Mesendoderm (in vitro differentiated cells): ENCODE data around the gene RAG2.
"Not testable (repeated sequence)": the region's sequence is repeated elsewhere in the genome, so short reads cannot be mapped to it uniquely, and the experiment has no call there.

Experiments
- DNase-seq: peaks from one replicate; pipeline ENCODE4 v3.0.0; 2013
- H2AK5ac ChIP-seq: 2 replicates; pipeline ENCODE4 v1.6.1; 2013; ENCODE audit warnings: low read length, inconsistent platforms
- H2BK120ac ChIP-seq: 2 replicates; pipeline ENCODE4 v1.6.1; 2013; ENCODE audit warnings: low read depth, mild to moderate bottlenecking, low read length, moderate library complexity, mixed read lengths
- H2BK15ac ChIP-seq: replicated peaks from 2 replicates; pipeline ENCODE4 v1.6.1; 2013; ENCODE audit warnings: low read depth, mild to moderate bottlenecking, moderate library complexity
- H2BK5ac ChIP-seq: 2 replicates; pipeline ENCODE4 v1.6.1; 2013; ENCODE audit warnings: low read length, inconsistent platforms
- H3K18ac ChIP-seq: 2 replicates; pipeline ENCODE4 v1.6.1; 2013; ENCODE audit warnings: mild to moderate bottlenecking, low read length, mixed read lengths
- H3K23ac ChIP-seq: one replicate; pipeline ENCODE4 v1.6.1; 2013; ENCODE audit warnings: low read length
- H3K27ac ChIP-seq: 2 replicates; pipeline ENCODE4 v1.5.1; 2013; ENCODE audit warnings: low read depth, mild to moderate bottlenecking, inconsistent platforms, low read length, moderate library complexity
- H3K27me3 ChIP-seq: 2 replicates; pipeline ENCODE4 v1.6.1; 2013; ENCODE audit warnings: low read length, control low read depth, mild to moderate bottlenecking, inconsistent platforms; ENCODE audit not compliant: insufficient read depth, poor library complexity
- H3K36me3 ChIP-seq: 2 replicates; pipeline ENCODE4 v1.6.1; 2013; ENCODE audit warnings: low read length, inconsistent platforms; ENCODE audit not compliant: control insufficient read depth, insufficient read depth
- H3K4ac ChIP-seq: one replicate; pipeline ENCODE4 v1.6.1; 2013; ENCODE audit warnings: low read depth, mild to moderate bottlenecking, low read length, moderate library complexity
- H3K4me1 ChIP-seq: 2 replicates; pipeline ENCODE4 v1.6.1; 2013; ENCODE audit warnings: low read depth, low read length, inconsistent platforms; ENCODE audit not compliant: control insufficient read depth
- H3K4me2 ChIP-seq: 2 replicates; pipeline ENCODE4 v1.6.1; 2013; ENCODE audit warnings: low read length
- H3K4me3 ChIP-seq: 2 replicates; pipeline ENCODE4 v1.5.1; 2013; ENCODE audit warnings: mild to moderate bottlenecking, low read length
- H3K56ac ChIP-seq: one replicate; pipeline ENCODE4 v1.6.1; 2013; ENCODE audit warnings: low read length
- H3K79me1 ChIP-seq: 2 replicates; pipeline ENCODE4 v1.6.1; 2013; ENCODE audit warnings: low read length, inconsistent platforms
- H3K79me2 ChIP-seq: 2 replicates; pipeline ENCODE4 v1.6.1; 2013; ENCODE audit warnings: mild to moderate bottlenecking, low read length; ENCODE audit not compliant: control insufficient read depth, insufficient read depth
- H3K9ac ChIP-seq: 2 replicates; pipeline ENCODE4 v1.6.1; 2013; ENCODE audit warnings: low read length, inconsistent platforms
- H4K5ac ChIP-seq: one replicate; pipeline ENCODE4 v1.6.1; 2013; ENCODE audit warnings: low read length
- H4K8ac ChIP-seq: one replicate; pipeline ENCODE4 v1.6.1; 2013; ENCODE audit warnings: low read depth, mild to moderate bottlenecking, control low read depth, low read length, moderate library complexity
- WGBS: extraction: QIAGEN DNeasy Blood & Tissue Kit; methylation state at CpG from one replicate; pipeline ENCODE4 v1.1.7; 2013; ENCODE audit warnings: low lambda C conversion rate, missing lambda C conversion rate; ENCODE audit not compliant: insufficient coverage; ENCODE audit errors: extremely low coverage; 5-methylcytosine and 5-hydroxymethylcytosine counted together

RAG2 gene

DNA sequence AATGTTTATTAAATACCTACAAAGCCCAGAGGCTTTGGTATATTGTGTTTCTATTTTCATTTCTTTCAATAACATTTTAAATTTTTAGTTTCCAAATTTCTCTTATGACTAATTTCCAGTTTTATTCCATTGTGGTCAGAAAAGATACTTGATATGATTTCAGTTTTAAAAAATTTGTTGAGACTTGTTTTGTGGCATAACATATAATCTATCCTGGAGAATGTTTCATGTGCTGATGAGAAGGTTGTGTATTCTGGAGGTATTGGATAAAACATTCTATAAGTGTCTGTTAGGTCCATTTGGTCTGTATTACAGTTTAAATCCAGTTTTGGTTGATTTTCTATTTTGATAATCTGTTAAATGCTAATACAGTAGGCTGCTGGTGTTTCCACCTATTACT lies 40.0 kb downstream of the RAG2 start:
- Histone ChIP-seq H3K4me2 (no peak overlapping the region), H3K4me1 (no peaks in the 10 kb centered on the region), H3K56ac (no peak overlapping the region), H2BK5ac (no peak overlapping the region), H3K79me1 (no peaks in the 10 kb centered on the region), H3K27ac (no peak overlapping the region), H4K5ac (no peak overlapping the region), H3K9ac (no peak overlapping the region), H3K27me3 (no peaks in the 10 kb centered on the region), H2BK120ac (no peak overlapping the region), H3K23ac (no peak overlapping the region), H2BK15ac (no peak overlapping the region), H3K18ac (no peak overlapping the region), H4K8ac (no peak overlapping the region), H3K36me3 (no peaks in the 10 kb centered on the region), H3K4ac (no peak overlapping the region), H2AK5ac (no peak overlapping the region), H3K79me2 (no peaks in the 10 kb centered on the region), H3K4me3 (no peak overlapping the region)
- DNase-seq: no peak

DNA sequence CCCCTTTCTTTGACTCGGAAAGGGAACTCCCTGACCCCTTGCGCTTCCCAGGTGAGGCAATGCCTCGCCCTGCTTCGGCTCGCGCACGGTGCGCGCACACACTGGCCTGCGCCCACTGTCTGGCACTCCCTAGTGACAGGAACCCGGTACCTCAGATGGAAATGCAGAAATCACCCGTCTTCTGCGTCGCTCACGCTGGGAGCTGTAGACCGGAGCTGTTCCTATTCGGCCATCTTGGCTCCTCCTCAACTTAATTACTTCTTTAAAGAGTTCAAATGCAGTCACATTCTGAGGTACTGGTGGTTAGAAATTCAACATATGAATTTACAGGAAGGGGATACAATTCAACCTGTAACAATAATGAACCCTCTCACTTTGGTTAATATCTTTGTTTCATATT lies 40.6 kb downstream of the RAG2 start:
- DNase-seq, H4K8ac ChIP-seq, H3K9ac ChIP-seq, H2BK5ac ChIP-seq, H3K4ac ChIP-seq, H3K36me3 ChIP-seq, H3K27ac ChIP-seq, H3K4me1 ChIP-seq, H3K4me3 ChIP-seq, H4K5ac ChIP-seq, H3K23ac ChIP-seq, H3K18ac ChIP-seq, H2BK15ac ChIP-seq, H3K27me3 ChIP-seq, H2AK5ac ChIP-seq, H3K4me2 ChIP-seq, H3K56ac ChIP-seq, H3K79me2 ChIP-seq, H3K79me1 ChIP-seq, H2BK120ac ChIP-seq: not testable (repeated sequence)
- WGBS: no CpG with 5 or more reads among the region's 17 CpGs

DNA sequence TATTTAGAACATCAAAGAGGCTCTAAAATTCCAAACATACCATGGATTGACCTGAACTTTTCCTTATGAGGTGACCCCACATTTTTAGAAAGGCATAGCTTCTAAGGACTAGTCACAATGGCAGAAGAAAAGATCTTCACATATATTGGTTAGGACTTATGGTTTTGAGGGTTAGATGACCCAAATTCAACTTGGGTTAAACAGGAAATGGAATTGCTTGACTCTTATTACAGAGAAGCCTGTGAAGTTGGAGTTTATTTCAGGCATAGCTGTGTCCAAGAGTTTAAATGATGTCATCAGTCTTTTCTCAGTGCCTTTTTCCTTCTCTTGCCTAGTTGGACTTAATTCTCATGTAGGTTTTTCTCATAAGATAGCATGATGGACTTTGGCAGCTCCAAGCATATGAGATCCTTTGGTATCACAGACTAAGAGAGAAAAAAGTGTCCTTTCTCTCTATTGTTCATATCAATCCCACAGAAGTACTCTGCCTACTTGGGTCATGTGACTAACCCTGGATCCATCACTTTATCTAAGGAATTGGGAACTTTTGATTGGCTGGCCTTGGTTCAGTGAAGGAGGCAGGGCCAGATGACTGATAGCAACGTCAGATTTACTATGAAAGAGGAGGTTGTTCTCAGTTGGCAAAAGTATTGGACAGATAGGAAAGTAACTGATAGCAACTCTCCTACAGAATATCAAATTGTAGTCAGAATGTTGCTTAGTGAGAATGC lies 47.5 kb downstream of the RAG2 start:
- Histone ChIP-seq H2BK5ac (no peak overlapping the region), H2BK120ac (no peak overlapping the region), H3K56ac (no peak overlapping the region), H3K27me3 (no peaks in the 10 kb centered on the region), H2AK5ac (no peak overlapping the region), H3K27ac (no peak overlapping the region), H3K36me3 (no peaks in the 10 kb centered on the region), H3K4ac (no peak overlapping the region), H4K5ac (no peak overlapping the region), H3K4me1 (no peaks in the 10 kb centered on the region), H3K79me1 (no peaks in the 10 kb centered on the region), H3K23ac (no peak overlapping the region), H2BK15ac (no peak overlapping the region), H3K4me2 (no peak overlapping the region), H3K4me3 (no peak overlapping the region), H3K18ac (no peak overlapping the region), H3K9ac (no peak overlapping the region), H4K8ac (no peak overlapping the region), H3K79me2 (no peaks in the 10 kb centered on the region)
- DNase-seq: no peak
- WGBS: no CpG with 5 or more reads among the region's 1 CpG
